Astrocyte (in vitro differentiated cells and primary cell): ENCODE data around the gene OOSP3.

ENCODE experiments used
- CTCF ChIP-seq: IDR thresholded peaks from 2 replicates; pipeline ENCODE4 v1.5.1; 2011; ENCODE audit warnings: low read depth, mild to moderate bottlenecking, inconsistent platforms, low read length, moderate library complexity; ENCODE audit not compliant: insufficient read depth
- EZH2 ChIP-seq: IDR thresholded peaks from 2 replicates; pipeline ENCODE4 v1.6.1; 2012; ENCODE audit warnings: mild to moderate bottlenecking, low read length, inconsistent platforms; ENCODE audit not compliant: insufficient read depth

GRCh38 chr11:59923813-59924212 is 45.2 kb downstream of the OOSP3 start:
- TF ChIP-seq CTCF = no peak
- no peak for TF ChIP-seq EZH2
